NCI-H82 treated with DMSO at 0.1 percent for 48 hours (cell line): ENCODE measurements around the gene CHMP3.
"Not testable (repeated sequence)": the region's sequence is repeated elsewhere in the genome, so short reads cannot be mapped to it uniquely, and the experiment has no call there.

ENCODE experiments used
- DNase-seq: peaks from one replicate; lab custom pipeline; 2025; ENCODE audit not compliant: unreplicated experiment; lab: John Stamatoyannopoulos, UW

CHMP3 gene

DNA sequence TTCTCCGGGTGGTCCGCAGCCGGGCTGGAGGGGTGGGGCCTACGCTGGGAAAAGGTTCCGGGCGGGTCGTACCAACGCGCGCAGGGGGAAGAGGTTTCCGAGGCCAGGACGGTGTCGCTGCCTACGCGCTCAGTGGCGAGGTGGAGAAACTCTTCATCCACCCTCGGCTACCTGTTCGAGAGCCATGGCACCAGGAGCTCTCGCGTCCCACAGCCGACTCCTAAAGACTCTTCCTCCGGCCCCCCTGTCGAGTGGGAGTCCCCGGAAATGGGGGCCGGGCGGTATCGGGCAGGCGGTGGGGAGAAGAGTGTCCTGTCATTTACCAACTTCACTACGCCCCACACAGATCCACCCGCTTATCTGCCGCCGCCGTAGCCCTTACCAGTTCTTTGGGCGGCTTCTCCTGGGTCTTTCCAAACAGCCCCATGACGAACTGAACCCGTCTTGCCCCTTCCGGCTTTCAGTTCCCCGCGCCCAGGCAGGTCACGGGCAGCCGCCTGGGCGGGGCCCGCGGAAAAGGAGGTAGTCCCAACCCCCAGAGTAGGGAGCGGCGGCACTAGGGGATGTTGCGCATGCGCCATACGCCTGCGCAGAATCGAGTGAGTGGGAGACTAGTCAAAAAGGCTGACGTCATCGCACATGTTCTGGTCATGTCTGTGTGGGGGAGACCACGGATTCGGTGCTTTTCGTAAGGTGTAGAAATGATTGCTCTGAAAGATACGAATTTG, at the start of gene CHMP3:
Gene CHMP3, minus strand, starts transcription at position 522 of the 728 bp plus-strand sequence. Its CDS starts 95 bp downstream, at position 427.
- peak; percentile 92 for DNase-seq

DNA sequence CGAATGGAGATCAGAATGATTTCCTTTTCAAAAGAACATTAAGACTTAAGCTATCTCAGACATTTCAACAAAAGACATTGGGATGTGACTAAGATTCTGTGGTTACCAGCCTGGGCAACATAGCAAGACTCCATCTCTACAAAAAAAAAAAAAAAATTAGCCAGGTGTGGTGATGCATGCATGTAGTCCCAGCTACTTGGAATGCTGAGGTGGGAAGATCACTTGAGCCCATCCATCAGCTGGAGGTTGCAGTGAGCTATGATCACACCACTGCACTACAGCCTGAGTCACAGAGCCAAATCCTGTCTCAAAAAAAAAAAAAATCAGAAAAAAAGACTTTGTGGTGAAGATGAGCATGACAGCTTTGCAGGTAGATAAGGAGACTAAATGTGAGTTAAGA, 47.6 kb upstream of the CHMP3 start:
- DNase-seq = no peak

DNA sequence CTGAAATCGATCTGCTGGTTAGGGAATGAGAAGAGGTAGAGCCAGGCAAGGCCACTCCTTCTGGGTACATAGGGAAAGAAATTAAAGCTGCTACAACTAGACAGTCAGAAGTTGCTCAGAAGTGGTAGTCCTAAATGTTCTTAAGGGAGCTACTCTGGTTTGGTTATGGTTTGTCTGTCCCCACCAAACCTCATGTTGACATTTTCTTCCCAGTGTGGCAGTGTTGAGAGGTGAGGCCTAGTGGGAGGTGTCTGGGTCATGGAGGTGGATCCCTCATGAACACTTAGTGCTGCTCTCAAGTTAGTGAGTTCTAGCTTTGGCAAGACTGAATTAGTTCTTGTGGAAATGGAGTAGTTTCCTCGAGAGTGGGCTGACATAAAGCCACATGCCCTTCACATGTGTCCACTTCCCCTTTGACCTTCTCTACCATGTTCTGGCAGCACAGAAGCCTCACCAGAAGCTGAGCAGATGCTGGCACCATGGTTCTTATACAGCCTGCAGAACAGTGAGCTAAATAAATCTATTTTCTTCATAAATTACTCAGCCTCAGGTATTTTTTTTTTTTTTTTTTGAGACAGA, 45.7 kb upstream of the CHMP3 start:
- no peak for DNase-seq

DNA sequence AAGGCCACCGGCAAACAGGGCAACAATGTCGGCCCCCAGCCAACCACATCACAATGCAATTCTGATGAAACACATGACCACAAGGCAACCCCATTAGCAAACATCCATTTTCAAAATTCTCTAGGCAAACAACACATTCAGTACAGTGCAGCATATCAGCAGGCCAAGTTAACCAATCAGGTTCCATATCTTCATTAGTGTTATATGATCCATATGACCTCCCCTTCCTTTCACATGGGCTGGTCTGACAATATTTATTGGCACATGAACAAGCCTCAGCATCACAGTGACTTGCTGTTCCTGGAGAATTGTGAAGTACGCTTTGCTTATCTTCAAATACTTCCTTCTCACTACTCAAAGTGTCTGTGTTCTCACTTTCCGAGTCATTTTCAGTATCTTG, 40.7 kb upstream of the CHMP3 start:
- DNase-seq = no peak

DNA sequence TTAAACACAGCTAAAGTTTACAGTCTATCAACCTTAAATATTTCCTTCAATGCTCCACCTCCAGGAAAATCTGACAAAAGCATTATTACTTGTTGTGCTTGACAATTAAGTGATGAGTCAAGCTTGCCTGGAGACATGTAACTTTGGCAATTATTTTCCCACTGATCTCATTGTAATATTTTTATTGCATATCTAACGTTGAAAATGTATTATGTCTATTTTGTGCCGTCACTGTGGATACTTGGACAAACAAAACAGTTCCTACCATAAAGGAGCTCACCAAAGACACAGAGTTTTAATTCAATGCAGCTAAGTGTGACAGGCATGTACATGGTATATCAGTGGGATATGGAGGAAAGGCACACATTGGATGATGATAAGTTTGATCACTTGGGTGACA, 35.7 kb upstream of the CHMP3 start:
- no peak for DNase-seq

DNA sequence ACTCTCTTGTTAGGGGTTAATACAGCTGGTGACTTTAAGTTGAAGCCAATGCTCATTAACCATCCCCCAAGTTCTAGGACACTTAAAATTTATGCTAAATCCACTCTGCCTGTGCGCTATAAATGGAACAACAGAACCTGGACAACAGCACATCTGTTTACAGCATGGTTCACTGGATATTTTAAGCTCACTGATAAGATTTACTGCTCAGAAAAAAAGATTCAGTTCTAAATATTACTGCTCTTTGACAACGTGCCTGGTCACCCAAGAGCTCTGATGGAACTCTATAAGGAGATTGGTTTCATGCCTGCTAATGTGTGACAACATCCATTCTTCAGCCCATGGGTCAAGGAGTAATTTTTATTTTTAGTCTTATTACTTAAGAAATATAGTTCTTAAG, 32.9 kb upstream of the CHMP3 start:
- no peak for DNase-seq

DNA sequence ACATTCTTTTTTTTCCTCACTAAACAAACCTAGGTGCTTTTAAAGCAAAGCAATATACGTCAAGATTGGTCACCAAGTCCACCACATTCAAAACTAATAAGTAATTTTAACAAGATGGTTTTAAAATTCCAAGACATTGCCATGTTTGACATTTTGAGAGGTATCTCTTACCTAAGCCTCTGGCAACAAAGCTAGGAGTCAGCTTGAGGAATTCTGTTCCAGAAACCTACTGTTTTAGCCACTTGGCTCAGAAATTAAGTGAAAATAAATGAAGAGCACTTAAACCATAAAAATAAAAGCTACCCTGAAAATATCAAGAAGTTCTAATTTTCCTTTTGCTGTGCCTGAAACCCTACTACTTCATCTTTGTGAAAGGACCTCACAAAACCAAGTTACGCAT, 30.0 kb upstream of the CHMP3 start:
- no peak for DNase-seq

DNA sequence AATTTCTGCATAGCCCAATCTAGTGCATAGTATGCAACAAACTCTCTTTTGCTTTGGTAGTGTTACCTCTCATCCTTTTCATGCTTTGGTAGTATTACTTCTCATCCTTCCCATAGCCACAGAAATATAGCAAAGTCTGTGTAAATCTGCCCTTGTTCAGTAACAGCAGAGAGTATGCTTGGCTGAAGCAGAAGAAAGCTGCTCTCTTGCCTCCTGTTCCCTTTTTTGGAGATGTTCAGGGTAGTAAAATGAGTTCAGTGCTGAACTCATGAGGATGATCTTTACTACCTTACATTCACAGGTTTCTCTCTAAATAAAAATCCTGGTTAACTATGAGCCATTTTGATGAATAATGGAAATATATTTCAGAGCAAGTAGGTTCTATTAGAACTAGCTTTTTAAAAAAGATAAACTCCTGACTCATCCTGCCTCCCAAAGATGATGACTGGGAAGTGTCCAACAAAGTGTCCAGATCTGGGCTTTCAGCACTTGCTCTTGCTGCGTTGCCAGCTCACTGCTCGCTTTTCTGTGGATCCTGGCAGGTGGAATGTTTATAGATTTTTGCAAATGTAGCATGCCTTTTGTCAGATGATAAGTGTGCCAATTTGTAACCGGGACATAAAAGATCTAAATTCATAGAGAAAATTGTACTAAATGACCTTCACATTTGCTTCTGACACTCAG, 29.4 kb upstream of the CHMP3 start:
- DNase-seq = no peak

DNA sequence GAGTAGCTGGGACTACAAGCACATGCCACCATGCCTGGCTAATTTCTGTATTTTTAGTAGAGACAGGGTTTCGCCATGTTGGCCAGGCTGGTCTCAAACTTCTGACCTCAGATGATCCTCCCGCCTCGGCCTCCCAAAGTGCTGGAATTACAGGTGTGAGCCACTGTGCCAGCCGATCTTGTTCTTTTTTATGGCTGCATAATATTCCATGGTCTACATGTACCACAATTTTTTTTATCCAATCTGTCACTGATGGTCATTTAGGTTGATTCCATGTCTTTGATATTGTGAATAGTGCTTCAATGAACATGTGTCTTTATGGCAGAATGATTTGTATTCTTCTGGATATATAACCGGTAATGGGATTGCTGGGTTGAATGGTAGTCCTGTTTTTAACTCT, 26.5 kb upstream of the CHMP3 start:
- DNase-seq = not testable (repeated sequence)

DNA sequence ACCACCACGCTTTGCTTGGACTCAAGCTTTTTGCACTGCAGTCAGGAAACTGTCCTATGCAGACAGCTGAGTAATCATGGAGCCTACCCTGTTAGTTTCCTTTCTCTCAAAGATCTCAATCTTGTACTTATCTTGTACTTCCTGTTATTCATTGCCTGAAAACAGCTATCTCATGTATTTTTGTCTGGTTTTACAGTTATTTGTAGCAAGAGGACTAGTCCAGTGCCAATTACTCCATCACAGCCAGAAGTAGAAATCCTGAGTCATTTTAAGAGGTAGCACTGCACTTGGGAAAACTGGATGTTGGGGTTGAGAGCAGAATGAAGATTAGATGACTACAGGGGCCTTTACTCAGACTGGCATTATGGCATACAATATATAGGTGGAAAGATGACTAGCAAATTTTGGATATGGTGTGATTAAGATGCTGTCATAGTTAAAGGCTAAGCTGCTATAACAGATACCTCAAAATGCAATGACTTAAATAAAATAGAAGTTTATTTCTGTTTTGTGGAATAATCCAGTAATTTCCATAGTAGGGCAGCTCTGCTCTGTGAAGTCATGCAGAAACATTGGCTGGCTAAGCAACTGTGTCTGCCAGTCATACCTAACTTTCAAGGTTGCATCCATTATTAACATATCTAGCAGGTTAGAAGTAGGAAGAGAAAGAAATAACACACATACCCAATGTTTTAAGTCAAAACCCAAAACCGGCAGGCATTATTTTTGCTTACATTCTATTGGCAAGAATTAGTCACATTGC, 21.1 kb upstream of the CHMP3 start:
- no peak for DNase-seq

DNA sequence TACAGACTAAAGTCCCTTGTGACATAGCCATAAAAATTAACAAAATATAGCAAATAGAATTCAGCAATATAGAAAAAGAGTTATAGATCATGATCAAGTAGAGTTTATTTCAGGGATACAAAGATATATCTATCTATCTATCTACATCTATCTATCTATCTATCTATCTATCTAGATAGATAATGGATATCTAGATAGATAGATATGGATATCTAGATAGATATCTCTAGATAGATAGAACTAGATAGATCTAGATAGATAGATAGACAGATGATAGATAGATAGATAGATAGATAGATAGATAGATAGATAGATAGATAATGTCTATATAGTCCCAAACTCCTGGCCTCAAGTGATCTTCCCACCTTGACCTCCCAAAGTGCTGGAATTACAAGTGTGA, 17.3 kb upstream of the CHMP3 start:
- DNase-seq = no peak

DNA sequence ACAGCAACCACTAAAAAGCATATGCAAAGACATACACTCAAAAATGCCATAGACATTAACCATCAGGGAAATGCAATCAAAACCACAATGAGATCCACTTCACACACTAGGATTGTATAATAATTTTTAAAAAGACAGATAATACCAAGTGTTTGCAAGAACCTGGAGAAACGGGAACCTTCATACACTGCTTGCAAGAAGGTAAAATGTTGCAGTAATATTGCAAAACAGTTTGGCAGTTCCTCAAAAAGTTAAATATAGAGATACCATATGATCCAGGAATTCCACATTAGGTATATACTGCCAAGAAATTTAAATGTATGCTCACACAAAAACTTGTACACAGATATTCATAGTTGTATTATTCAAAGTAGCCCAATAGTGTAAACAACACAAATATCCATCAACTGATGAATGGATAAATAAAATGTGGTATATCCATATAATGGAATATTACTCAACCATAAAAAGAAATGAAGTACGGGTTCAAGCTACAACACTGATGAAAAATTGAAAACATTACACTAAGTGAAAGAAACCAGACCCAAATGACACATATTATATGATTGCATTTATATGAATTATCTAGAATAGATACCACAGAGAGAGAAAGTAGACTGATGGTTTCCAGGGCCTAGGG, 14.7 kb upstream of the CHMP3 start:
- no peak for DNase-seq

DNA sequence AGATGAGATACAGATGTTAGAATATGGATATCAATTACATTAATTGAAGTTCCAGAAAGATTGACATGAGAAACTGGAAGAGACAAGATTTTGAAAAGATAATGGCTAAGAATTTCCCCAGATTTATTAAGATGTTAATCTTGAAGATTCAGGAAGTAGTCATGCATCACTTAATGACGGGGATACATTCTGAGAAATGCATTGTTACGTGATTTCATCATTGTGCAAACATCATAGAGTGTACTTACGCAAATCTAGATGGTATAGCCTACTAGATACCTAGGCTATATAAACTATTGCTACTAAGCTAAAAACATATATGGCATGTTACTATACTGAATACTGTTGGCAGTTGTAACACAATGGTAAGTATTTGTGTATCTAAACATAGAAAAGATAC, 6.8 kb upstream of the CHMP3 start:
- DNase-seq = no peak

DNA sequence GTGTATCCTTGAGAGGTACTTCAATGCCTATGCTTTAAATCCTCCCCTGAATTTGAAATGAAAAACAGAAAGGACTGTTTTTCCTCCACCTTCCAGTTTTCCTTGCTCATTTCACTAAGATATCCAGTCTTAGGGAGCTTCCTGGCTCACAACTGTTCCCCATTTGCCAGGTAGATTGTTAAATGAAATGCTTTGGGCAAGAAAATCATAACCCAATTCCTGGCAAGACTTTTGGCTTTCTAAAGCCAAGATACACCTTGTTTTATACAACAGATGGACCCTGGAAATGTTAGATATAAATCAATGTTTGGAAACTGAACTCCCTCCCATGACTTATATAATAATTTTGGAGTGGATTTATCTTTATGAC, 3.6 kb upstream of the CHMP3 start:
- DNase-seq = no peak

DNA sequence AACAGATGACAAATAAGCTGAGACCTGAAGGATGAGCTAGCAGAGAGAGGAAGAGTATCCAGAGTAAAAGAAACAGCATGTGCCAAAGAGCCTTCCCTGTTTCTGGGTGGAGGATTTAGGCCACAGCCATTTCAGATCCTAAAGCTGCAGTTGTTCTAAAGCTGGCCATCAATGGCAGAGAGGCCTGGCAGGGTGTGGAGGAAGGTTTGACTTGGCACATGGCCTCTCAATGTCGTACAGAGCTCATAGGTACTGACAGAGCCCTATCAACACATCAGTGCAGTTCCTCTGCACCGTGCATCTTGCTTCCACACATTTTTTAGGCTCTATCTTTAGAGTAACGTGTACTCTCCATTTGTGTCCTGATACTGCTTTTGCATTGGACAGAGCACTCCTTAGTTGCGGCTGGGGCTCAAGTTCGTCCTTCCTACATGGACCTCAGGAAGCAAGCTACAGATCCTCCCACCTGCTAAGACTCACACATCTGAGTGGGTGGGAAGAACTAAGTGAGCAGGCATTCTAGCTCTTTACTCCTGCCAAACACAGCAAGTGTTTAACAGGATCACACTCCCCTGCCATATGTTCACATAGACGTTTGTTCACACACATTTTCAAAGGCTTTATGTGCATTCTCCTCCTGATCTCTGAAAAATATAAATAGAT, 3.0 kb upstream of the CHMP3 start:
- peak; percentile 79 for DNase-seq

DNA sequence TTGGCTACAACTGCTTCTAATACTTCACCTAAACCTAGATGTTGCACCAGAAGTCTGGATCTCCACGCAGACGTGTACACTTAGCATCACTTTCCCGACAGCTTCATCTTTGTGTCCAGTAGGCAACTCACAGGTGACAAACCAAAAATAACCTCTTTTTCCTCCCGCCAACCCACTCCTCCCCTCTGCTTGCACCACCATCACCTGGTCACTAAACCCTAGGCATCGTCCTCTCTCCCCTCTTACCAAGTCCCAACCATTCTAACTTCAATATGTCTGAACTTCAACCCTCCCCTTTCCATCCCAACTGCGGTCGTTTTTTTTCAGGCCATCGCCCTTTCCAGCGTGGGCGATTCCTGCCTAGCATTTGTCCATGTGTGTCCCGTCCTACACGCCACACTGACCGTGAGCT, 413 bp upstream of the CHMP3 start:
- DNase-seq = no peak

DNA sequence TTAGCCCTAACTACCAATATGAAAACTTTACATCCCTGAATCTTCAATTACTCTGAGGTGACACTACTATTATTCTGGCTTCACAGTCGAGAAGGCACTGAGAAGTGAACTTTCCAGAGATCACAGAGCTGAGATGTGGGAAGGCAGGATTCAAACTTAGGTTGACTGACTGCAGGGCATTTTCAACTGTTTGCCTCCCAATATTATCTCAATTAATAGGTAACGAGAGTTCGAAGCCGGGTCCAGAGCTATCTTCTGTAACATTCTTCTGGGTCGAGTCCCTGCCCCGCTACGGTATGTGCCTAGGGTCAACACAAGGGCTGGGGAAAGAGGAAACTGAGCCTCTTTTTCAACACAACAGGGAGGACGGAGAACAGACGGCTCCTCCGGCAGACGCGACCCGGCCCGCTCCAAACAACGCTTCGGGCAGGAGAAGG, 740 bp downstream of the CHMP3 start:
- no peak for DNase-seq

DNA sequence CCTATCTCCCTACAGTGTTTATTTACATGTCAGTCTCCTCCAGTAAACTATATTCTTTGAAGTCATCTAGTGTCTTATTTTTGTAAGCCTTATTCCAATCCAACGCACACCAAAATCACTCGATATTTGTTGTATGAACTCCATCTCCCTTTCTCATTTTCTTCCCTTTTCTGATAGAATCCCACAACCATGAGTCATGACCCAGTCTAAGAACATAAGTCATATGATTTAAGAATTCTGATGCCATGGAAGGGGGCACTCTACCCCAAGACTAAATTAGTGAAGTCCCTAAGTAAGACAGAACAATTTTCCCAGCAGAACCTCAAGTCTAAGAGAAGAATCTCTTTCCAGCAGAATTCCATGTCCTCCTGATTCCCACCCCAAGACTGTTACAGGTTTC, 5.4 kb downstream of the CHMP3 start:
- no peak for DNase-seq

DNA sequence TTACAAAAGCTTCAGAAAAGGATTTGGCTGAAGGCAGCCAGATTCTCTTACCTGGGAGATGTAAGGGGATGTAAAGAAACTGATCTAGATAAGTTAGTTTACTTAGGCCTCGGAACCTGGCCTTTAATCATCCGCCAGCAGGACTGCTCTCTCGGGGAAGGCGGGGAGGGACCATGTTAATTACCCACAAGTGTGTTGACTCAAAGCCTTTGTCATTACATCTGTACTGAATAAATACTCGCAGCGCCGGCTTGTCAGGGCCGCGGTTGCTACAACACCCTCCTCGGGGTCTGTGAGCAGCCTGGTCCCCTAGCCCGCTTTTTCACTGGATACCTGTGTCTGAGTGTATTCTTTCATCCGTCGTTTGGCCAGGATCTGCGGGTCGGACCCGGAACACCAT, 6.7 kb downstream of the CHMP3 start:
- DNase-seq = no peak

DNA sequence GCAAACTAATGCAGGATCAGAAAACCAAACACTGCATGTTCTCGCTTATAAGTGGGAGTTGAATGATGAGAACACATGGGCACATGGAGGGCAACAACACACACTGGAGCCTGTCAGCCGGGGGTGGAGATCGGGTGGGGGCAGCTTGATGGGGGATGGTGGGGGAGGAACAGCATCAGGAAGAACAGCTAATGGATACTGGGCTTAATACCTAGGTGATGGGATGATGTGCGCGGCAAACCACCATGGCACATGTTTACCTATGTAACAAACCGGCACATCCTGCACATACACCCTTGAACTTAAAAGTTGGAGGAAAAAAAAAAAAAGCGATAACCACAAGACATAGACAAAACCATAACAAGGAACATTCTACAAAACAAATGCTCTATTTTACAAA, 10.4 kb downstream of the CHMP3 start:
- no peak for DNase-seq
